Measurements from ENCODE around the gene INPP5B. TPM values are rescaled to one million over a fixed set of nuclear protein-coding genes. Genes with fewer than 3 reads are reported as not detected.

Gene INPP5B
- total RNA-seq, 1 experiment from 2014 or later, result 18.8 TPM

- Mint-ChIP-seq H3K9me3 (ENCODE audit: unreplicated experiment) (no peaks in the 10 kb centered on the region), H3K27ac (ENCODE audit: unreplicated experiment) (no peak overlapping the region), H3K27me3 (ENCODE audit: insufficient read depth, unreplicated experiment) (no peaks in the 10 kb centered on the region), H3K4me3 (ENCODE audit: unreplicated experiment) (no peak overlapping the region), H3K36me3 (ENCODE audit: insufficient read depth, unreplicated experiment) (peaks cover 5% of the 10 kb centered on the region), H3K4me1 (ENCODE audit: low read depth, unreplicated experiment) (no peaks in the 10 kb centered on the region)
- intact Hi-C loops (cut with micrococcal nuclease; ENCODE audit: unreplicated experiment), result no loop called here
- H3K4me3 ChIP-seq (ENCODE audit: low read depth, low read length), result no peak overlapping the region
- BruUV-seq (replicated peaks), result no TSS peak
- peaks cover 5% of the 10 kb centered on the region; the same call in 1 of the 2 replicates for H3K4me1 ChIP-seq
- CTCF ChIA-PET, result no interaction called here
- no peak for TF ChIP-seq CTCF (IDR thresholded peaks at IDR 0.05; ENCODE audit: insufficient read depth in 1 of 2, low read depth in 1 of 2, low read length in 1 of 2, severe bottlenecking in 1 of 2, unreplicated experiment in 1 of 2)
- no peak for DNase-seq
- POLR2A ChIA-PET, result no interaction called here
- no peaks in the 10 kb centered on the region for H3K36me3 ChIP-seq (ENCODE audit: control insufficient read depth, insufficient read depth, low read length)
- H3K27me3 ChIP-seq (replicated peaks; ENCODE audit: control insufficient read depth, insufficient read depth, low read length), result no peaks in the 10 kb centered on the region
- no peaks in the 10 kb centered on the region for H3K9me3 ChIP-seq
Observed at GRCh38 chr1:37945251-37945650, 1.6 kb downstream of the INPP5B start.

GRCh38 chr1:37944816-37945215 lies 2.0 kb downstream of the INPP5B start:
- intact Hi-C loops (cut with micrococcal nuclease; ENCODE audit: unreplicated experiment), result no loop called here
- POLR2A ChIA-PET, result no interaction called here
- H3K4me3 Mint-ChIP-seq (ENCODE audit: unreplicated experiment), result no peak overlapping the region
- DNase-seq, result no peak
- H3K4me3 ChIP-seq (ENCODE audit: low read depth, low read length), result no peak overlapping the region
- H3K9me3 ChIP-seq, result no peaks in the 10 kb centered on the region
- no TSS peak for BruUV-seq (replicated peaks)
- no peak overlapping the region for H3K27ac Mint-ChIP-seq (ENCODE audit: unreplicated experiment)
- CTCF ChIA-PET, result interaction anchor here (0.6 kb wide), 1 partner anchor 69 kb away, joined by 4 read pairs; no protein-coding TSS in a partner anchor
- H3K9me3 Mint-ChIP-seq (ENCODE audit: unreplicated experiment), result no peaks in the 10 kb centered on the region
- no peak for TF ChIP-seq CTCF (IDR thresholded peaks at IDR 0.05; ENCODE audit: insufficient read depth in 1 of 2, low read depth in 1 of 2, low read length in 1 of 2, severe bottlenecking in 1 of 2, unreplicated experiment in 1 of 2)
- H3K36me3 ChIP-seq (ENCODE audit: control insufficient read depth, insufficient read depth, low read length), result no peaks in the 10 kb centered on the region
- no peaks in the 10 kb centered on the region for H3K27me3 ChIP-seq (replicated peaks; ENCODE audit: control insufficient read depth, insufficient read depth, low read length)
- no peaks in the 10 kb centered on the region for H3K27me3 Mint-ChIP-seq (ENCODE audit: insufficient read depth, unreplicated experiment)
- peaks cover 5% of the 10 kb centered on the region for H3K36me3 Mint-ChIP-seq (ENCODE audit: insufficient read depth, unreplicated experiment)
- no peaks in the 10 kb centered on the region for H3K4me1 Mint-ChIP-seq (ENCODE audit: low read depth, unreplicated experiment)
- peaks cover 5% of the 10 kb centered on the region; the same call in 1 of the 2 replicates for H3K4me1 ChIP-seq

GRCh38 chr1:37944086-37944763 lies 2.6 kb downstream of the INPP5B start:
- peaks cover 5% of the 10 kb centered on the region for H3K36me3 Mint-ChIP-seq (ENCODE audit: insufficient read depth, unreplicated experiment)

More at GRCh38 chr1:37944086-37944763, 2.6 kb downstream of the INPP5B start:
- DNase-seq, result no peak
- Histone ChIP-seq H3K4me1 (peaks cover 5% of the 10 kb centered on the region; the same call in 1 of the 2 replicates), H3K4me3 (ENCODE audit: low read depth, low read length) (no peak overlapping the region), H3K36me3 (ENCODE audit: control insufficient read depth, insufficient read depth, low read length) (no peaks in the 10 kb centered on the region), H3K9me3 (no peaks in the 10 kb centered on the region), H3K27me3 (replicated peaks; ENCODE audit: control insufficient read depth, insufficient read depth, low read length) (no peaks in the 10 kb centered on the region)
- Mint-ChIP-seq H3K27ac (ENCODE audit: unreplicated experiment) (no peak overlapping the region), H3K4me3 (ENCODE audit: unreplicated experiment) (no peak overlapping the region), H3K4me1 (ENCODE audit: low read depth, unreplicated experiment) (no peaks in the 10 kb centered on the region), H3K27me3 (ENCODE audit: insufficient read depth, unreplicated experiment) (no peaks in the 10 kb centered on the region), H3K9me3 (ENCODE audit: unreplicated experiment) (no peaks in the 10 kb centered on the region)
- ChIA-PET CTCF (interaction anchor here (0.6 kb wide), 1 partner anchor 69 kb away, joined by 4 read pairs; no protein-coding TSS in a partner anchor), POLR2A (no interaction called here)
- no peak for TF ChIP-seq CTCF (IDR thresholded peaks at IDR 0.05; ENCODE audit: insufficient read depth in 1 of 2, low read depth in 1 of 2, low read length in 1 of 2, severe bottlenecking in 1 of 2, unreplicated experiment in 1 of 2)
- no TSS peak for BruUV-seq (replicated peaks)
- intact Hi-C loops (cut with micrococcal nuclease; ENCODE audit: unreplicated experiment), result no loop called here
